Central memory CD4-positive, alpha-beta T cell (primary cell): ENCODE data around the gene SLC7A4.

Experiments
- DNase-seq: peaks from one replicate; pipeline ENCODE4 v3.0.0; 2022

The SLC7A4 gene

GRCh38 chr22:20981787-20982562, 50.4 kb downstream of the SLC7A4 start, which contains the start of gene LZTR1:
Gene LZTR1 (plus strand): TSS chr22:20982297. CDS start chr22:20982372, 75 bp downstream.
- DNase-seq = peak; percentile 65

- DNase-seq = no peak
Measured at GRCh38 chr22:20980938-20981722, 51.2 kb downstream of the SLC7A4 start.

- no peak for DNase-seq
Measured at GRCh38 chr22:20980523-20980922, 51.8 kb downstream of the SLC7A4 start.

- no peak for DNase-seq
Measured at GRCh38 chr22:20979940-20980453, 52.4 kb downstream of the SLC7A4 start.

- DNase-seq = peak; percentile 61
Measured at GRCh38 chr22:20979243-20979809, 53.0 kb downstream of the SLC7A4 start.
